Liver (tissue), 3 donors: ENCODE data around the gene SCN3A.

Experiments used
- JUND ChIP-seq, 2 donors: IDR thresholded peaks; 2 replicates each; pipeline ENCODE4 v1.6.1; 2016; ENCODE audit warnings: antibody characterized with exemption in 2 of 2
- RXRA ChIP-seq, 2 donors: IDR thresholded peaks; 2 replicates each; pipeline ENCODE4 v1.6.1; 2017 to 2018; ENCODE audit warnings: antibody characterized with exemption in 2 of 2, mild to moderate bottlenecking in 1 of 2
- TF ChIP-seq, protein P1 (sequence below): IDR thresholded peaks from 2 replicates; pipeline ENCODE4 v1.6.1; 2016; ENCODE audit warnings: antibody characterized with exemption
- TF ChIP-seq, protein P2 (sequence below): fragments of 150-350 bp; IDR thresholded peaks from 2 replicates; pipeline ENCODE4 v1.5.1; 2017; ENCODE audit warnings: improper control_type of control experiment, low read depth, low read length; ENCODE audit not compliant: missing input control
- TF ChIP-seq, protein P3 (sequence below): IDR thresholded peaks from 2 replicates; pipeline ENCODE4 v1.6.1; 2016; ENCODE audit warnings: antibody characterized with exemption
- TF ChIP-seq, protein P4 (sequence below): IDR thresholded peaks from 2 replicates; pipeline ENCODE4 v1.6.1; 2016; ENCODE audit warnings: antibody characterized with exemption, mild to moderate bottlenecking
- donor health status: healthy.
- donor health status: healthy.

- TF ChIP-seq, protein P1, sequence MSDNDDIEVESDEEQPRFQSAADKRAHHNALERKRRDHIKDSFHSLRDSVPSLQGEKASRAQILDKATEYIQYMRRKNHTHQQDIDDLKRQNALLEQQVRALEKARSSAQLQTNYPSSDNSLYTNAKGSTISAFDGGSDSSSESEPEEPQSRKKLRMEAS = no peak
- TF ChIP-seq JUND (IDR thresholded peaks at IDR 0.05) (no peak), RXRA (IDR thresholded peaks at IDR 0.05) (no peak)
- TF ChIP-seq, protein P2, sequence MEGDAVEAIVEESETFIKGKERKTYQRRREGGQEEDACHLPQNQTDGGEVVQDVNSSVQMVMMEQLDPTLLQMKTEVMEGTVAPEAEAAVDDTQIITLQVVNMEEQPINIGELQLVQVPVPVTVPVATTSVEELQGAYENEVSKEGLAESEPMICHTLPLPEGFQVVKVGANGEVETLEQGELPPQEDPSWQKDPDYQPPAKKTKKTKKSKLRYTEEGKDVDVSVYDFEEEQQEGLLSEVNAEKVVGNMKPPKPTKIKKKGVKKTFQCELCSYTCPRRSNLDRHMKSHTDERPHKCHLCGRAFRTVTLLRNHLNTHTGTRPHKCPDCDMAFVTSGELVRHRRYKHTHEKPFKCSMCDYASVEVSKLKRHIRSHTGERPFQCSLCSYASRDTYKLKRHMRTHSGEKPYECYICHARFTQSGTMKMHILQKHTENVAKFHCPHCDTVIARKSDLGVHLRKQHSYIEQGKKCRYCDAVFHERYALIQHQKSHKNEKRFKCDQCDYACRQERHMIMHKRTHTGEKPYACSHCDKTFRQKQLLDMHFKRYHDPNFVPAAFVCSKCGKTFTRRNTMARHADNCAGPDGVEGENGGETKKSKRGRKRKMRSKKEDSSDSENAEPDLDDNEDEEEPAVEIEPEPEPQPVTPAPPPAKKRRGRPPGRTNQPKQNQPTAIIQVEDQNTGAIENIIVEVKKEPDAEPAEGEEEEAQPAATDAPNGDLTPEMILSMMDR = no peak
- TF ChIP-seq, protein P3, sequence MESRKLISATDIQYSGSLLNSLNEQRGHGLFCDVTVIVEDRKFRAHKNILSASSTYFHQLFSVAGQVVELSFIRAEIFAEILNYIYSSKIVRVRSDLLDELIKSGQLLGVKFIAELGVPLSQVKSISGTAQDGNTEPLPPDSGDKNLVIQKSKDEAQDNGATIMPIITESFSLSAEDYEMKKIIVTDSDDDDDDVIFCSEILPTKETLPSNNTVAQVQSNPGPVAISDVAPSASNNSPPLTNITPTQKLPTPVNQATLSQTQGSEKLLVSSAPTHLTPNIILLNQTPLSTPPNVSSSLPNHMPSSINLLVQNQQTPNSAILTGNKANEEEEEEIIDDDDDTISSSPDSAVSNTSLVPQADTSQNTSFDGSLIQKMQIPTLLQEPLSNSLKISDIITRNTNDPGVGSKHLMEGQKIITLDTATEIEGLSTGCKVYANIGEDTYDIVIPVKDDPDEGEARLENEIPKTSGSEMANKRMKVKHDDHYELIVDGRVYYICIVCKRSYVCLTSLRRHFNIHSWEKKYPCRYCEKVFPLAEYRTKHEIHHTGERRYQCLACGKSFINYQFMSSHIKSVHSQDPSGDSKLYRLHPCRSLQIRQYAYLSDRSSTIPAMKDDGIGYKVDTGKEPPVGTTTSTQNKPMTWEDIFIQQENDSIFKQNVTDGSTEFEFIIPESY = no peak
- TF ChIP-seq, protein P4, sequence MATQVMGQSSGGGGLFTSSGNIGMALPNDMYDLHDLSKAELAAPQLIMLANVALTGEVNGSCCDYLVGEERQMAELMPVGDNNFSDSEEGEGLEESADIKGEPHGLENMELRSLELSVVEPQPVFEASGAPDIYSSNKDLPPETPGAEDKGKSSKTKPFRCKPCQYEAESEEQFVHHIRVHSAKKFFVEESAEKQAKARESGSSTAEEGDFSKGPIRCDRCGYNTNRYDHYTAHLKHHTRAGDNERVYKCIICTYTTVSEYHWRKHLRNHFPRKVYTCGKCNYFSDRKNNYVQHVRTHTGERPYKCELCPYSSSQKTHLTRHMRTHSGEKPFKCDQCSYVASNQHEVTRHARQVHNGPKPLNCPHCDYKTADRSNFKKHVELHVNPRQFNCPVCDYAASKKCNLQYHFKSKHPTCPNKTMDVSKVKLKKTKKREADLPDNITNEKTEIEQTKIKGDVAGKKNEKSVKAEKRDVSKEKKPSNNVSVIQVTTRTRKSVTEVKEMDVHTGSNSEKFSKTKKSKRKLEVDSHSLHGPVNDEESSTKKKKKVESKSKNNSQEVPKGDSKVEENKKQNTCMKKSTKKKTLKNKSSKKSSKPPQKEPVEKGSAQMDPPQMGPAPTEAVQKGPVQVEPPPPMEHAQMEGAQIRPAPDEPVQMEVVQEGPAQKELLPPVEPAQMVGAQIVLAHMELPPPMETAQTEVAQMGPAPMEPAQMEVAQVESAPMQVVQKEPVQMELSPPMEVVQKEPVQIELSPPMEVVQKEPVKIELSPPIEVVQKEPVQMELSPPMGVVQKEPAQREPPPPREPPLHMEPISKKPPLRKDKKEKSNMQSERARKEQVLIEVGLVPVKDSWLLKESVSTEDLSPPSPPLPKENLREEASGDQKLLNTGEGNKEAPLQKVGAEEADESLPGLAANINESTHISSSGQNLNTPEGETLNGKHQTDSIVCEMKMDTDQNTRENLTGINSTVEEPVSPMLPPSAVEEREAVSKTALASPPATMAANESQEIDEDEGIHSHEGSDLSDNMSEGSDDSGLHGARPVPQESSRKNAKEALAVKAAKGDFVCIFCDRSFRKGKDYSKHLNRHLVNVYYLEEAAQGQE = no peak
Measured at GRCh38 chr2:165144315-165144714, 59.5 kb downstream of the SCN3A start.
